ENCODE results near the gene FUT9.

FUT9 gene

DNA sequence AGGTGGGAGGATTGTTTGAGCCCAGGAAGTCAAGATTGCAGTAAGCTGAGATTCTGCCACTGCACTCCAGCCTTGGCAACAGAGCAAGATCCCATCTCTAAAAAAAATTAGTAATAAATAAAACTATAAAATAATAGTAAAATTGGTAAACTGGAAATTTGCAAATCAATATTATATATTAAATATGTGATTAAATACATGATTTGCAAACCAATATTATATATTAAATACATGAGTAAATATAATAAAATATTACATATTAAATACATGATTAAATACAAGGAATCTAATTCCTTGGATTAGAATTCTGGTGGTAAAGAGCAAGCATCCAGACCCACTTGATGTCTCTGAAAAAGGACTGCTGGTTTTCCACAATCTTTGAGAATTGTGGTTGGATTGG, 35.8 kb downstream of the FUT9 start:
- no peaks in the 10 kb centered on the region for H3K9me3 ChIP-seq
- H3K4me1 ChIP-seq, result no peaks in the 10 kb centered on the region
- H3K36me3 ChIP-seq, result no peaks in the 10 kb centered on the region
- no peak for DNase-seq
- H3K27me3 ChIP-seq, result no peaks in the 10 kb centered on the region
- no peak overlapping the region for H3K4me3 ChIP-seq (ENCODE audit: low read depth, low read length)
- TF ChIP-seq, protein P1, sequence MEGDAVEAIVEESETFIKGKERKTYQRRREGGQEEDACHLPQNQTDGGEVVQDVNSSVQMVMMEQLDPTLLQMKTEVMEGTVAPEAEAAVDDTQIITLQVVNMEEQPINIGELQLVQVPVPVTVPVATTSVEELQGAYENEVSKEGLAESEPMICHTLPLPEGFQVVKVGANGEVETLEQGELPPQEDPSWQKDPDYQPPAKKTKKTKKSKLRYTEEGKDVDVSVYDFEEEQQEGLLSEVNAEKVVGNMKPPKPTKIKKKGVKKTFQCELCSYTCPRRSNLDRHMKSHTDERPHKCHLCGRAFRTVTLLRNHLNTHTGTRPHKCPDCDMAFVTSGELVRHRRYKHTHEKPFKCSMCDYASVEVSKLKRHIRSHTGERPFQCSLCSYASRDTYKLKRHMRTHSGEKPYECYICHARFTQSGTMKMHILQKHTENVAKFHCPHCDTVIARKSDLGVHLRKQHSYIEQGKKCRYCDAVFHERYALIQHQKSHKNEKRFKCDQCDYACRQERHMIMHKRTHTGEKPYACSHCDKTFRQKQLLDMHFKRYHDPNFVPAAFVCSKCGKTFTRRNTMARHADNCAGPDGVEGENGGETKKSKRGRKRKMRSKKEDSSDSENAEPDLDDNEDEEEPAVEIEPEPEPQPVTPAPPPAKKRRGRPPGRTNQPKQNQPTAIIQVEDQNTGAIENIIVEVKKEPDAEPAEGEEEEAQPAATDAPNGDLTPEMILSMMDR (IDR thresholded peaks at IDR 0.05; ENCODE audit: low read depth, low read length), result no peak

DNA sequence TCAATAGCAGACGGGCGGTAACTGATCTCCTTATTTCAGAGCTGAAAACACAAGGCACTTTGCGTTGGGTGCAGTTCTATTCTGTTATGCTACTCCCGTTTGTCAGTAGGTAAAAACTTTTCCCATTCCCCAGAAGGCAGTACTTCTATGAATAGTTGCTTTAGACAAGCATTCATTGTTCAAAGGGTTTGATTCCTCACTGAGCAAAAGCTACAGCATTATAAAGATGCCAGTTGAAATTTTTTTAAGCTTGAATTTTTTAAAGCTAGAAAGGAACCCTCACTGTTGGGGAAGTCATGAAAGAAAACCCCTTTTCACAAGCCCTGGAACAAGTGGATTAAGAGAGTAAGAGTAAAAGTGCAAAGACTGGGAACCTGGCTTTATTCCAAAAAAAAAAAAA, 42.3 kb downstream of the FUT9 start:
- H3K9me3 ChIP-seq, result no peaks in the 10 kb centered on the region
- TF ChIP-seq, protein P1 (IDR thresholded peaks at IDR 0.05; ENCODE audit: low read depth, low read length), result no peak

DNA sequence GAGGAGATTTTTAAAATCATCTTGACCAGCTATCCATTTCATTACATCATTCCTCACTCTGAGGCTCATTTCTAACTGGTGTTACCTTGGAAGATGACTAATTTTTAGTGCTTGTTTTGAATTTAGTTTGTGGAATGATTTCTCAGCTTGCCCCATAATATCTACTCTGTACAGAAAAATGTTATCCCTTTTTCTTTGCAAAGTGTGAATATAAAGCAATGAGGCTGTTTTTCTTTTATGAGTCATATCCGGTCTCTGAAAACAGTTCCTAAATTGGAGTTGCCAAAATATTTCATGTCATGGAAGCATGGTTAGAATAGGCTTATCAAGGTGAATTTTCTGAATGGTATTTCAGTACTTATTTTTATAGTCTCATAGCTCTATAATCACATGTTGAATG, 43.8 kb downstream of the FUT9 start:
- Histone ChIP-seq H3K4me1 (no peaks in the 10 kb centered on the region), H3K36me3 (no peaks in the 10 kb centered on the region)

More for the DNA sequence above, 42.3 kb downstream of the FUT9 start:
- H3K36me3 ChIP-seq, result no peaks in the 10 kb centered on the region
- no peaks in the 10 kb centered on the region for H3K27me3 ChIP-seq
- no peak for DNase-seq
- no peaks in the 10 kb centered on the region for H3K4me1 ChIP-seq
- H3K4me3 ChIP-seq (ENCODE audit: low read depth, low read length), result no peak overlapping the region

DNA sequence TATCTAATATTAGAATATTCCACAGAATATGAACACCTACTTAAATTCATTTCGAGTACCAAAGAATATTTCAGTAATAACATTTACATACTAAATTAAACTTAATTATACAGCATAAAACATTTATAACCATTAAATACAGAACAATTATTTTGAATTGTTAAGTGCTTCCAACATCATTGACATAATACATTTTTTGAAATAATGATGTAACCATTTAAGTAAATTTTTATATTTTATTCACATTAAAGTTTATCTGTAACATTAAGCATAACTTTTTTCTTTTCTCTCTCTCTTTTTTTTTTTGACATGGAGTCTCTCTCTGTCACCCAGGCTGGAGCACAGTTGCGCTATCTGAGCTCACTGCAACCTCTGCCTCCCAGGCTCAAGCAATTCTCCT, 44.5 kb downstream of the FUT9 start:
- no peak overlapping the region for H3K4me3 ChIP-seq (ENCODE audit: low read depth, low read length)
- TF ChIP-seq, protein P1 (IDR thresholded peaks at IDR 0.05; ENCODE audit: low read depth, low read length), result no peak
- no peaks in the 10 kb centered on the region for H3K9me3 ChIP-seq
- no peaks in the 10 kb centered on the region for H3K27me3 ChIP-seq
- DNase-seq, result no peak
- no peaks in the 10 kb centered on the region for H3K36me3 ChIP-seq
- H3K4me1 ChIP-seq, result no peaks in the 10 kb centered on the region

More for the DNA sequence above, 43.8 kb downstream of the FUT9 start:
- DNase-seq, result no peak
- H3K27me3 ChIP-seq, result no peaks in the 10 kb centered on the region
- no peaks in the 10 kb centered on the region for H3K9me3 ChIP-seq
- TF ChIP-seq, protein P1 (IDR thresholded peaks at IDR 0.05; ENCODE audit: low read depth, low read length), result no peak
- no peak overlapping the region for H3K4me3 ChIP-seq (ENCODE audit: low read depth, low read length)

DNA sequence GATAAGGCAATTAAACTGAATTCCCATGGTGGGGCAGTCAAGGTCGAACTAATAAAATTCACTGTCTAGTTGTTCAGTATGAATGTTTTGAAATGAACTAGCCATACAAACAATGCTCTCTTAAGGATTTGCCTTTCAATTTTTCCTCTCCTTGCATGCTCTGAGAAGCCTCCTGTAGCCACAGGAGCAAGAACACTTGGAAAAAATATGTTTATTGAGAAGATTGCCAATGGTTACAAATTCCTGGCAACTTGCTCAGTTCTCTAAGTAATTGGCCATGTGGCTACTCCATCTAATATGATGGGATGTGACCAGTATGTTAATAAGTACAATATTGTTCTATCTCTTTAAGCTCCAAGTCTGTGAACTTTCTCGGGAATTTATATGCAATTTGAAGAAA, 49.4 kb downstream of the FUT9 start:
- Histone ChIP-seq H3K27me3 (no peaks in the 10 kb centered on the region), H3K36me3 (no peaks in the 10 kb centered on the region), H3K4me1 (no peaks in the 10 kb centered on the region), H3K4me3 (ENCODE audit: low read depth, low read length) (no peak overlapping the region), H3K9me3 (no peaks in the 10 kb centered on the region)
- TF ChIP-seq, protein P1 (IDR thresholded peaks at IDR 0.05; ENCODE audit: low read depth, low read length), result no peak
- DNase-seq, result no peak

DNA sequence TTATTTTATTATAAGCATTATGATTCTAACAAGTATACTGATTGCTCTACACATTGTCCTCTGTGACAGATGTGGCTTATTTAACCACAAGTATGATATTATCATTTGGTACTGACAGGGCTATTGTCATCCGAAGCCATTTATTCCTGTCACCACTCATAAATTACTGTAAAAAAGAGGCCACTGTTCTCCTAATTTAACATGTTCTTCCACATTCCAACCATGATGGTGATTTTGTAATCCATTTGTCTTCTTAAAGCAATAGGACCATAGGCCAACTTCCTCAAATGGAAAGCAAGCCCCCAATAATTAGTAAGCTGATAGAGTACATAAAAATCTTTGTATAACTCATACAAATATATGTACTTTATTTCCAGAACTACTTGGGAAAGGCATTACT, 50.6 kb downstream of the FUT9 start:
- no peaks in the 10 kb centered on the region for H3K4me1 ChIP-seq
- no peaks in the 10 kb centered on the region for H3K36me3 ChIP-seq
- DNase-seq, result no peak
- H3K27me3 ChIP-seq, result no peaks in the 10 kb centered on the region
- no peaks in the 10 kb centered on the region for H3K9me3 ChIP-seq
- H3K4me3 ChIP-seq (ENCODE audit: low read depth, low read length), result no peak overlapping the region
- TF ChIP-seq, protein P1 (IDR thresholded peaks at IDR 0.05; ENCODE audit: low read depth, low read length), result no peak
